Stimulated activated CD8-positive, alpha-beta memory T cell treated with anti-CD3 and anti-CD28 coated beads, Interleukin-12 subunit alpha, Interleukin-12 subunit beta, amount 100 ng/mL, for 4 hours (primary cell): ENCODE results near the gene ITGAX.

ENCODE experiments used
- DNase-seq: peaks from one replicate; pipeline ENCODE4 v3.0.0-alpha.2; 2020; ENCODE audit warnings: low read depth

ITGAX gene

GRCh38 chr16:31348579-31348978 lies 6.4 kb upstream of the ITGAX start:
- no peak for DNase-seq

DNA sequence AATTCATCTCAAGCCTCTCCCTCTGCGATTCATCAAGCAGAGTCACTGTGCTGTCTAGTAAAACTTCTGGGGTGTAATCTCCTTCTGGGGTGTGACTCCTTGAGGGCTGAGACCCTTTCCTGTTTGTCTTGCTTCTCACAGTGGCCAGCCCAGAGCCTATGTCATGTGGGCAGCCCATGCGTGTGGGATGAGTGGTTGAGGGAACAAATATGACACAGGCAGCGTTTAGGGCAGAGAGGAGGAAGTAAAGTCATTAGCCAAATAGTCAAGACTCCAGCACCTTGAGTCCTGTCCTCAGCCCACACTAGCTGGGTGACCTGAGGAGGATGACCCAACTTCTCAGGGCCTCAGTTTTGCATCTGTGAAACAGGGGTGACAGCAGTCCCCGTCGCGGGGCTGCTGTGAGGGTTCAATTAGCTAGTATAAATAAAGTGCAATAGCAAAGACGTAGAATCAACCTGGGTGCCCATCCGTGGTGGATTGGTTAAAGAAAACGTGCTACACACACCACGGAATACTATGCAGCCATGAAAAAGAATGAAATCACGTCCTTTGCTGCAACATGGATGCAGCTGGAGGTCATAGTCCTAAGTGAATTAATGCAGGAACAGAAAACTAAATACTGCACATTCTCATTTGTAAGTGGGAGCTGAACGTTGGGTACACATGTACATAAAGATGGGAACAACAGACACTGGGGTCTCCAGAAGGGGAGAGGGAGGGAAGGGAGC lies 4.5 kb upstream of the ITGAX start:
- no peak for DNase-seq

DNA sequence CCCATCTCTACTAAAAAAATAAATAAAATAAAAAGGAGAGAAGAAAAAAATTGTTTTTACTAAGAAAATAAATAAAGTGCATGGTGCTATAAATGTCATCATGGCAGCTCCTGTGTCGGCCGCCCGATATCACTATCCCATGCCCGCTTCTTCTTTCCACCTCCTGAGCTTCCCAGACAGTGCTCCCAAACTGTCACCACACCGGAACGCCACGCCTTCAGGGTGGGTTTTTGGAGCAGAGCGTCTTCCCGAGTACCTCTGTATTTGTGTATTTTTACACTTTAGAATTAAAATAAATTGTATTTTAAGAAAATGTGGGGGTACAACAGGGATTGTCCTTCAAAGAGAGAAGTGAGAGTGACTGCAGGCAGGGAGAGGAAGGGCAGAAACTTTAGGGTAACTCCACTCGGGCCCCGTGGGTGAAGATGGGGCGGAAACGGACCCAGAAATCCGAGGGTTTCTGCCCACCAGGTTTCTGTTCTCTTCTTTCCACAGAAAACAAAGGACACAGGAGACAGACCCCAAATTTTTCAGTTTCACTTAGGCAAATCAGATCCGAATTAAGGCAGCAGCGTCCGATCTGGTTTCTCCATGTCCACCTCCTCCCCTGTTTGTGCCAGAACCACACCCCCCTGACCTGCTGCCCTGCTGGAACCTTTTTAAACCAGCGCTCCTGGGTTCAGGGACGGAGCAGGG lies 3.6 kb upstream of the ITGAX start:
- DNase-seq: no peak

DNA sequence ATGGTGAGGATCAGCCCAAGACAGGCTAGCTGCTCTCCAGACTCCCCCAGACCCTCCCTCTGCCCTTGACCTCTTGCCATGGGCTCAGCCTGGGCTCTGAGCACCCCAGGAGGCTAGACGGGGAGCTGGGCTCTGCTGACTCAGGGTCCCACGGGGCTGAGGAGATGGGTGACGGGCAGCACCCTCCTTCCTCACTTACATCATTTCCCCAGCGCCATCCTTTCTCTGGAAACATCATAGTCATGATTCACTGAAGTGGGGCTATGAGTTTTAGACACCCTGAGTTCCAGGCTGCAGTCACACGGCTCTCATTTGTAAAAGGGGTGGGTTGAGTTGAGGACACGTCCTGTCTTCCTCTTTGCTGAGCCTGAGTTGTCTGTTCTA lies 3.0 kb upstream of the ITGAX start:
- no peak for DNase-seq

GRCh38 chr16:31352376-31353115 lies 2.4 kb upstream of the ITGAX start:
- no peak for DNase-seq

DNA sequence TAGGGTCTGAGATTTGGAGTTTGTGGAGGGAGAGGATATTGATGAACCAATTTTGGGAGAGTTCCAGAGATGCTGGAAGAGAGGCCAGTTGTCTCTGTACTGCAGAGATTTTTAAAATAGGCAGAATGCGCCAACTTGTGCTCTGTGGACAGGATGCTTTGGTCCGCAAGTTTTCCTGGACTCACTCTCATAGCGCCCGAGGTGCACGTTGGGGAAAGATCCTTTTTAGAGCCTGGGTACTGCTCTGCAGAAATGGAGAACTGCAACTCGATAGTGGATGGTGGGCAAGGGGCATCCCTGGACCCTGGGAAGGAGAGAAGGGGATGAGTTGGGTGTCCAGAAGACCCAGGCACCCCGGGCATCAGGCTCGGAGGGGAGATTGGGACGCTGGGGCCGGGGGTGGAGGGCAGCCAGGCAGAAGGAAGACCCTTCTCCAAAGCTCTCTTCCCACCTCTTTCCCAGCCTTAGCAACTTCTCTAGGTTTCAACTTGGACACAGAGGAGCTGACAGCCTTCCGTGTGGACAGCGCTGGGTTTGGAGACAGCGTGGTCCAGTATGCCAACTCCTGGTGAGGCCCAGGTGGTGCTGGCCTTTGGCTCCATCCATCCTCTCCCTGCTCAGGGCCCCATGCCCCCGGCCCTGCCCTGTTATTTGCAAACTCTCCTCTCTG lies 590 bp downstream of the ITGAX start:
- DNase-seq: no peak

GRCh38 chr16:31356566-31357323 lies 1.8 kb downstream of the ITGAX start:
- DNase-seq: no peak

GRCh38 chr16:31357324-31358109 lies 2.5 kb downstream of the ITGAX start:
- no peak for DNase-seq

- DNase-seq: no peak
These were observed 5.3 kb downstream of the ITGAX start for GRCh38 chr16:31360251-31360650.

GRCh38 chr16:31361201-31362110 lies 6.5 kb downstream of the ITGAX start:
- DNase-seq: no peak

DNA sequence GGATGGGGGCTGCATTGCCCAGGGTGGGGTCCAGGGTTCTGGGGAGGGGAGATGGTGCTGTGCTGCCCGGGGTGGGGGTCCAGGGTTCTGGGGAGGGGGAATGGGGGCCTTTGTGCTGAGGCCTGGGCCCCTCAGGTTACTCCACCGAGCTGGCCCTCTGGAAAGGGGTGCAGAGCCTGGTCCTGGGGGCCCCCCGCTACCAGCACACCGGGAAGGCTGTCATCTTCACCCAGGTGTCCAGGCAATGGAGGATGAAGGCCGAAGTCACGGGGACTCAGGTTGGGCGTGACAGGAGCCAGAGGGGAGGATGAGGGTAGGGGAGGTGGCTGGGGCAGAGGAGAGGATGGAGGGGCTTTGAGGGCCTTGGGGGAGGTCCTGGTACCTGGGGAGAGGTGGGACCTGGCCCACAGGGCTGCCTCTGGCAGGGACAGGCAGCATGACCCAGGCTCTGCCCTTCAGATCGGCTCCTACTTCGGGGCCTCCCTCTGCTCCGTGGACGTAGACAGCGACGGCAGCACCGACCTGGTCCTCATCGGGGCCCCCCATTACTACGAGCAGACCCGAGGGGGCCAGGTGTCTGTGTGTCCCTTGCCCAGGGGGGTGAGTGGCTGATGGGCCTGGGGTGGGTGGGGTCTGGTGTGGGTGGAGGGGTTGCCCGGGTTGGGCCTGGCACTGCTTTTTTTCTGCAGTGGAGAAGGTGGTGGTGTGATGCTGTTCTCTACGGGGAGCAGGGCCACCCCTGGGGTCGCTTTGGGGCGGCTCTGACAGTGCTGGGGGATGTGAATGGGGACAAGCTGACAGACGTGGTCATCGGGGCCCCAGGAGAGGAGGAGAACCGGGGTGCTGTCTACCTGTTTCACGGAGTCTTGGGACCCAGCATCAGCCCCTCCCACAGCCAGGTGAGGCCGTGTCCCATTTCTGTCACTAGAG lies 7.8 kb downstream of the ITGAX start:
- DNase-seq: no peak

DNA sequence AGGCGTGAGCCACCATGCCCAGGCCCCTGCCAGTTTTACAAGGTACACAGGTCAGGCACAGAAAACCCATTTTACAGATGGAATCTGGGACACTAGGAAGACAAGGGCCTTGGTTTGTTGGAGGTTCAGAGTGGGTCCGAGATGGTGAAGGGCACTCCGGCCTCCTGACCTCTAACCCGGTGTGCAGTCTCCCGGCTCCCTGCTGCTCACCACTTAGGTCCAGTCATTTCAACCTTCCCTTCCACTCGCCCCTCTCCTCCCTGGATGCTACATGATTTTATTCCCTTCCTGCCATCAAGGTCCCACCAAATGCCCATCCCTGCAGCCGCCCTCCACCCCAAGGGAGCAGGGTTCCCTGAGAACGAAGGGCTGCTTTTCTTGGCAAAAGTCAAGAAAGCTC lies 8.7 kb downstream of the ITGAX start:
- DNase-seq: no peak

DNA sequence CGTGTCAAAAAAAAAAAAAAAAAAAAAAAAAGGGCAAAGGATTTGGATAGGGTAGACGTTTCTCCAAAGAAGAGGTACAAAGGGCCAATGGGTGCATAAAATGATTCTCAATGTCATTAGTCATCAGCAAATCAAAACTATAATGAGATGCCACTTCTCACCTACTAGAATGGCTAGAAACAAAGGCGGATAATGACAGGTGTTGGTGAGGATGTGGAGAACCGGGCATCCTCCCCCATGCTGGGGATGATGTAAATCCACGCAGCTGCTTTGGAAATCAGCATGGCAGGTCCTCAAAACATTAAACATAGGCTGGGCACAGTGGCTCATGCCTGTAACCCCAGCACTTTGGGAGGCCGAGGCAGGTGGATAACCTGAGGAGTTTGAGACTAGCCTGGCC lies 9.4 kb downstream of the ITGAX start:
- DNase-seq: no peak

- no peak for DNase-seq
These were observed 10.3 kb downstream of the ITGAX start for GRCh38 chr16:31365131-31365865.

- no peak for DNase-seq
These were observed 12.9 kb downstream of the ITGAX start for GRCh38 chr16:31367853-31368252.

- DNase-seq: no peak
These were observed 16.0 kb downstream of the ITGAX start for GRCh38 chr16:31371008-31371407.

DNA sequence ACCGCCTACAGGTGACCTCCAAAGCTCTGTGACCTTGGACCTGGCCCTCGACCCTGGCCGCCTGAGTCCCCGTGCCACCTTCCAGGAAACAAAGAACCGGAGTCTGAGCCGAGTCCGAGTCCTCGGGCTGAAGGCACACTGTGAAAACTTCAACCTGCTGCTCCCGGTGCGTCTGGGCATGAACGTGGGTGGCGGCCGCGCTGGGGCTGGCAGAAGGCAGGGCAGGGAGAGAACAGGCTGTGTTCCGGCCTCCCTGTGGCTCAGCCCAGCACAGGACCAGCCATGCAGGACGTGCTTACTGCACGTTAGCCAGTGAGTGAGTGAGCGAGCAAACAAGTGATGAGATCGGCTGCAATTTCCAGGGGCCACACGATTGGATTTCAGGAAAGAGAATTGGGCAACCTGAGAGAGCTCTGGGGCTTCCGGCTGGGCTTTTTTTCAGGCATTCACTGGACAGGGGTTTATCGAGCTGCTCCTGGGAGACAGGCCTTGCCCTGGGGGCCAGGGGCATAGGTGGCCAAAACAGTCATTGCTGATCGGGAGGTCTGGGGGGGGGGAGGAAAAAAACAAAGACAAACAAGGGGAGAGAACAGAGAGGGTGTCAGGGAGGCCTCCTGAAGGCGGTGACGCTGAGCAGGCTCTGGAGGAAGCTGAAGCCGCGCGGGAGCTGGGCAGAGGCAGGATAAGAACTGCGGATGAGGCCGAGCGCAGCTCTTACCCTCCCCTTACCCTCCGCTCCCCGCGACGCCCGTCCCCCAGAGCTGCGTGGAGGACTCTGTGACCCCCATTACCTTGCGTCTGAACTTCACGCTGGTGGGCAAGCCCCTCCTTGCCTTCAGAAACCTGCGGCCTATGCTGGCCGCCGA lies 16.9 kb downstream of the ITGAX start:
- no peak for DNase-seq
